Dendritic cell treated with granulocyte-macrophage colony-stimulating factor and Interleukin-4, amounts not matched to agents 40 ng/mL and 50 ng/mL, for 4 days (primary cell): ENCODE results near the gene MCTP1.

Experiments
- H3K27ac Mint-ChIP-seq: one replicate; pipeline ENCODE4 v1.8.0; 2022; ENCODE audit warnings: mild to moderate bottlenecking, mixed read lengths
- H3K27me3 Mint-ChIP-seq: one replicate; pipeline ENCODE4 v1.8.0; 2022; ENCODE audit warnings: mild to moderate bottlenecking, mixed read lengths
- H3K36me3 Mint-ChIP-seq: one replicate; pipeline ENCODE4 v1.8.0; 2022; ENCODE audit warnings: low read depth, mixed read lengths
- H3K4me1 Mint-ChIP-seq: one replicate; pipeline ENCODE4 v1.8.0; 2022; ENCODE audit warnings: low read depth, mixed read lengths
- H3K4me3 Mint-ChIP-seq: one replicate; pipeline ENCODE4 v1.8.0; 2022; ENCODE audit warnings: mild to moderate bottlenecking, moderate library complexity, mixed read lengths
- H3K9me3 Mint-ChIP-seq: one replicate; pipeline ENCODE4 v1.8.0; 2022; ENCODE audit warnings: mixed read lengths
- intact Hi-C: fragments of 100-400 bp; cut with micrococcal nuclease; formaldehyde crosslinking; loops from one replicate; pipeline ENCODE4 v1.15.0; 2022

Gene MCTP1

DNA sequence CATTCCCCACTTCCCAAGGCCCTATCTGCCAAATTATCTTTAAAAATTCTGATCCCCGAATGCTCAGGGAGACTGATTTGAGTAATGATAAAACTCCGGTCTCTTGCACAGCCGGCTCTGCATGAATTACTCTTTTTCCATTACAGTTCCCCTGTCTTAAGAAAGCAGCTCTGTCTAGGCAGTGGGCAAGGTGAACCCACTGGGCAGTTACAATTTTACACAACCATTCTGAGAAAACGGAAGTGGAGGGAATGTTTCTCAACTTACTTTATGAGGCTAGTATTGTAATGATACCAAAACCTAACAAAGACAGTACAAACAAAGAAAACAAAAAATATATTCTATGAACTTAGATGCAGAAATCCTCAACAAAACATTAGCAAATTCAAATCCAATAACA lies 100.0 kb downstream of the MCTP1 start:
- Mint-ChIP-seq H3K9me3 (no peaks in the 10 kb centered on the region), H3K27ac (no peak overlapping the region), H3K36me3 (no peaks in the 10 kb centered on the region), H3K4me3 (peak overlapping the region; percentile 27), H3K4me1 (peaks cover 8% of the 10 kb centered on the region), H3K27me3 (no peaks in the 10 kb centered on the region)
- intact Hi-C loops, result no loop called here

- peaks cover 8% of the 10 kb centered on the region for H3K4me1 Mint-ChIP-seq
- intact Hi-C loops, result no loop called here
Measured at GRCh38 chr5:95181644-95182043, 103.2 kb downstream of the MCTP1 start.

GRCh38 chr5:95178046-95178651 lies 106.7 kb downstream of the MCTP1 start:
- H3K9me3 Mint-ChIP-seq, result no peaks in the 10 kb centered on the region
- intact Hi-C loops, result no loop called here
- H3K27me3 Mint-ChIP-seq, result no peaks in the 10 kb centered on the region
- H3K4me3 Mint-ChIP-seq, result no peak overlapping the region
- H3K4me1 Mint-ChIP-seq, result no peaks in the 10 kb centered on the region
- no peaks in the 10 kb centered on the region for H3K36me3 Mint-ChIP-seq
- H3K27ac Mint-ChIP-seq, result no peak overlapping the region

More at GRCh38 chr5:95181644-95182043, 103.2 kb downstream of the MCTP1 start:
- no peaks in the 10 kb centered on the region for H3K27me3 Mint-ChIP-seq
- H3K27ac Mint-ChIP-seq, result no peak overlapping the region
- H3K9me3 Mint-ChIP-seq, result no peaks in the 10 kb centered on the region
- no peaks in the 10 kb centered on the region for H3K36me3 Mint-ChIP-seq
- H3K4me3 Mint-ChIP-seq, result no peak overlapping the region

DNA sequence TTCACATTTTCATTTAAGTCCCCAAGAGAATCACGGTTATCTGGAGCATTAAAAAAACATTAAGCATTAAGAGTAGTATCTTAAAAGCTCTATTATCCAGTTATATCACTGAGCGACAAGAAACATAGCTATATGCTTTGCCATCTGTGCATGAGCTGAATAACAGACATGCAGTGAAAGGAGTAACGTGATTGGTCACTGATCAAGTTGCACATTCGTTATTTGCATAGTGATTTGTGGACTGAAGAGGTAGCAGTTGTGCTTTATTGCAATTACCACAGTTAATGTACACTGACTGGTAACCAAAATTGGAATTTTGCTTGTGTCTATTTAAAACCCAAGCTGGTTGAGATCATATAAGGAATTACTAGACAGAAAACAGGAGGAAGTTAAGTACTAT lies 107.4 kb downstream of the MCTP1 start:
- H3K36me3 Mint-ChIP-seq, result no peaks in the 10 kb centered on the region
- H3K27ac Mint-ChIP-seq, result no peak overlapping the region
- H3K4me1 Mint-ChIP-seq, result no peaks in the 10 kb centered on the region
- intact Hi-C loops, result no loop called here
- H3K9me3 Mint-ChIP-seq, result no peaks in the 10 kb centered on the region
- no peaks in the 10 kb centered on the region for H3K27me3 Mint-ChIP-seq
- no peak overlapping the region for H3K4me3 Mint-ChIP-seq

DNA sequence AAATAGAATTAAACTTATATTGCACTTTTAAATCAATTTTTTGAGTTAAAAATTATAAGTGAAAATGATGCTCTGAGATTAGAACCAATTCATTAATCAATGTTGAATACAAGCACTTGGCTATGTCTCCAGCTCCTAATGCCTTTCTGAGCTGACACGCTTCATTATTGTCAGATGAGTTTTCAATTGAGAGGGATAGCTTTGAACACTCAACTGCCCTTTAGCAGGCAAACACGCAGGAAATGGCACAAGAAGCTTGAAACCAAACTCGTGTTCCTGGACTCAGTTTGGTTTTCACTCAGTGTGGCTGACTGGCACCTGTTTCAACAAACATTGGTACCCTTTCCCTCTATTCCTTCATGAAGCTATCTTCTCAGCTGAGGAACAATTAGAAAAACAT lies 109.8 kb downstream of the MCTP1 start:
- Mint-ChIP-seq H3K36me3 (no peaks in the 10 kb centered on the region), H3K27ac (no peak overlapping the region), H3K27me3 (no peaks in the 10 kb centered on the region), H3K9me3 (peaks cover 18% of the 10 kb centered on the region), H3K4me1 (no peaks in the 10 kb centered on the region), H3K4me3 (no peak overlapping the region)
- intact Hi-C loops, result no loop called here

DNA sequence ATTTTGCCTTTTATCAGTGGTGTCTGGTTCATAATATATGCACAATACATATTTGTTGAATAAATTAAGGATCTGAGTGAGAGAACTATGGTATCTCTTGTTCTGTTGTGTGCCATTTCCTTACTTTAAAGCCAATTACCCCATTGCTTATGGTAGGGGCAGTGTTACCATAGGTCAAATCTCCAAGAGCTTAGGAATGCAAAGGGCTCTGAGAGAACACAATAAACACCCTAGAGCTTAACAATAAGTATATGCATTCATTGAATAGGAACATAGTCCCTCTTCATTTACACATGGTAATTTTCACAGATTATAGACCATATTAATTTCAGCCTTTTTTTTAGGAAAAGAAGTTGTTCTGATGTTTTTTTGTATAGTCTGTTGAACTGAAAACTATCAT lies 112.2 kb downstream of the MCTP1 start:
- Mint-ChIP-seq H3K27me3 (no peaks in the 10 kb centered on the region), H3K27ac (no peak overlapping the region), H3K9me3 (peaks cover 28% of the 10 kb centered on the region), H3K4me1 (no peaks in the 10 kb centered on the region), H3K36me3 (no peaks in the 10 kb centered on the region), H3K4me3 (no peak overlapping the region)
- intact Hi-C loops, result no loop called here

DNA sequence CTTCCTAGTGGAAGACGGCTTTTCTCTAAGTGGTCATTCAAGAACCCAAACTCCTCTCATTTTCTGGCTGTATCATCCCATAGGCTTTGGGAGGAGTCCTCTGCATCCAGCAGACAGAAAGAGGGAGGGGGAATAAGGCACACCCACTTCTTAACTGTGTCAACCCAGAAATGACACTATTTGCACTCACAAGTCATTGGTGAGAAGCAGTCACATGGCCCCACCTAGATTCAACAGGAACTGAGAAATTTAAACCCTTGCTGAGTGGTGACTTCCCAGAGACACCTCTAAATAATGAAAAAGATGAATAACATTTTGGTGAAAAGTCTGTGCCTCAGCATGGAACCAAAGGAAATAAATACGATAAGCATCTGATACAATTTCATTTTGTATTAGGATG lies 120.0 kb downstream of the MCTP1 start:
- Mint-ChIP-seq H3K36me3 (no peaks in the 10 kb centered on the region), H3K4me3 (no peak overlapping the region), H3K9me3 (peaks cover 15% of the 10 kb centered on the region), H3K27ac (no peak overlapping the region), H3K27me3 (no peaks in the 10 kb centered on the region), H3K4me1 (peaks cover 6% of the 10 kb centered on the region)
- intact Hi-C loops, result no loop called here

- Mint-ChIP-seq H3K4me1 (peaks cover 6% of the 10 kb centered on the region), H3K27me3 (no peaks in the 10 kb centered on the region), H3K36me3 (no peaks in the 10 kb centered on the region), H3K27ac (no peak overlapping the region), H3K4me3 (no peak overlapping the region), H3K9me3 (peaks cover 8% of the 10 kb centered on the region)
- intact Hi-C loops, result no loop called here
Measured at GRCh38 chr5:95163079-95163478, 121.8 kb downstream of the MCTP1 start.

DNA sequence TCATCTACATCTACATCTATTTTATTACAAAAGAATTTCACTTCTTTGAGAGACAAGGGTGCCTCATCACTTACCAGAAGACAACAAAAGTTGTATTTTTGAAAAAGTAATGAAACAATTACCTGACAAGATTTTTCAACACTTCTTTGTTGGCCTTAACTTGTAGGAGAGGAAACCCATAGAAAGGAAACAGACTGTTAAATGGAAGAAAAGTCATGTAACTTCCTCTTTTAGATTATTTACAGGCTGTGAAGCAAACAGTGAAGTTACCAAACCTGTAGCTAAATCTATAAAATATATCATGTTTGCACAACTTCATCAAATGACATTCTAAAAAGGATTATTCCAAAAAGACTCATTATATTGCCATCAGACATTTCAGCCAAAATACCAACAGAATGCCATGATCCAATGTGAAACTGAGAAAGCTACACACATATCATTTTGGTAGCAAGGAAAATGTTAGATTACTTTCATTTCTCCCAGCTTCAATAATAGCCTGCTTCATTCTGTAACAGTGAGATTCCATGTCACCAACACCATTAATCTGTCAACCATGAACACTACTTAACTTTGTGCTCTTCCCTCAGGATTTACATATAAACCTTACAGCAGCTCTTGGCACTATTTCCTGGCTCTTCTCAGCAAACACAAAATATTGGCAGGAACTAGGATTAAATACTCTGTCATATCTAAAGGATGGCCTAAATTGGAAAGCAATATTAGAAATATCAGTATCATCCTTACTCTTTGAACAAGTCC lies 122.5 kb downstream of the MCTP1 start:
- H3K27me3 Mint-ChIP-seq, result no peaks in the 10 kb centered on the region
- H3K4me1 Mint-ChIP-seq, result peaks cover 6% of the 10 kb centered on the region
- peaks cover 8% of the 10 kb centered on the region for H3K9me3 Mint-ChIP-seq
- no peak overlapping the region for H3K27ac Mint-ChIP-seq
- no peak overlapping the region for H3K4me3 Mint-ChIP-seq
- H3K36me3 Mint-ChIP-seq, result no peaks in the 10 kb centered on the region
- intact Hi-C loops, result no loop called here

DNA sequence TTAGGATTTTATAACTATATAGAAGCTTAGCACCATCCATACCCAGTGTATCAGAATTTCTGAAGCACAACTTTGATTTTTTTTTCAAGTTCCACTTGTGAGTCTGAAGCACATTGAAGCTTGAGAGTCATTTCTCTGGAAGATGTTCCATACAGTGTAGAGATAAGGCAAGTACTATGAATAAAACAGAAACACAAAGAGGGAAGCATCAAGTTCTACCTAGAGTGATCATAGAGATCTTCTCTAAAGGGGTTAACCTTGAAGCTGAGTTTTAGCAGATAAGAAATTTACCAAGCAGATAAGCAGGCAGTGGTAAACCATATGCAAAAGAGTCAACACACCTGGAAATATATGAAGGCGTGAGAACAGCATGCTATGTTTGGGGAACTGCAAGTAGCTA lies 125.3 kb downstream of the MCTP1 start:
- Mint-ChIP-seq H3K4me3 (no peak overlapping the region), H3K9me3 (no peaks in the 10 kb centered on the region), H3K36me3 (no peaks in the 10 kb centered on the region)

GRCh38 chr5:95155888-95156287 lies 129.0 kb downstream of the MCTP1 start:
- no peaks in the 10 kb centered on the region for H3K27me3 Mint-ChIP-seq
- no peak overlapping the region for H3K4me3 Mint-ChIP-seq
- no peaks in the 10 kb centered on the region for H3K9me3 Mint-ChIP-seq
- H3K27ac Mint-ChIP-seq, result no peak overlapping the region
- H3K4me1 Mint-ChIP-seq, result peaks cover 8% of the 10 kb centered on the region
- intact Hi-C loops, result no loop called here
- no peaks in the 10 kb centered on the region for H3K36me3 Mint-ChIP-seq

More for the DNA sequence above, 125.3 kb downstream of the MCTP1 start:
- Mint-ChIP-seq H3K27me3 (no peaks in the 10 kb centered on the region), H3K4me1 (peaks cover 6% of the 10 kb centered on the region), H3K27ac (no peak overlapping the region)
- intact Hi-C loops, result no loop called here

GRCh38 chr5:95153511-95153910 lies 131.4 kb downstream of the MCTP1 start:
- no peaks in the 10 kb centered on the region for H3K36me3 Mint-ChIP-seq
- H3K27me3 Mint-ChIP-seq, result no peaks in the 10 kb centered on the region
- H3K9me3 Mint-ChIP-seq, result peaks cover 1% of the 10 kb centered on the region
- H3K27ac Mint-ChIP-seq, result no peak overlapping the region
- peaks cover 8% of the 10 kb centered on the region for H3K4me1 Mint-ChIP-seq
- H3K4me3 Mint-ChIP-seq, result no peak overlapping the region
- intact Hi-C loops, result no loop called here

GRCh38 chr5:95152535-95152934 lies 132.4 kb downstream of the MCTP1 start:
- Mint-ChIP-seq H3K4me1 (peaks cover 8% of the 10 kb centered on the region), H3K4me3 (no peak overlapping the region), H3K36me3 (no peaks in the 10 kb centered on the region), H3K27ac (no peak overlapping the region), H3K27me3 (no peaks in the 10 kb centered on the region), H3K9me3 (peaks cover 11% of the 10 kb centered on the region)
- intact Hi-C loops, result no loop called here

DNA sequence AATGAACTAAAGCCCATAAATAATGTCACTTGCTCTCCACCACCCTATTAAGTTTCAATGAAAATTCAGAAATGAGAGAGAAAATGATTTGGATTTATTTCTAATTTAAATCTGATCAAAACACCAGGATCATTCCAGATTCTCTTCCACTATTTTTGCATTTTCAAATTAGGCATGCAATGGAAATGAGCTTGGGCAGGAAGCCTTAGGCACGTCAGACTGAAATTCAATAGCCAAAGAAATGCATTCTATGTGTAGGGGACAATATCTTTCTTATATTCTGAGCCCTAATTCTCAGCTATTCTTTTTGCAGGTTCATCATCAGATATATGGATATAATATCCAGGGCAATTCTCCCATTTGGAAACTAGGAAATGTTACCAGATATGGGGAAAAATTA lies 132.8 kb downstream of the MCTP1 start:
- Mint-ChIP-seq H3K4me1 (peaks cover 8% of the 10 kb centered on the region), H3K9me3 (peaks cover 15% of the 10 kb centered on the region), H3K27ac (no peak overlapping the region), H3K36me3 (no peaks in the 10 kb centered on the region), H3K4me3 (no peak overlapping the region), H3K27me3 (no peaks in the 10 kb centered on the region)
- intact Hi-C loops, result no loop called here

- intact Hi-C loops, result no loop called here
- H3K27me3 Mint-ChIP-seq, result no peaks in the 10 kb centered on the region
- H3K36me3 Mint-ChIP-seq, result no peaks in the 10 kb centered on the region
- peaks cover 8% of the 10 kb centered on the region for H3K4me1 Mint-ChIP-seq
- no peak overlapping the region for H3K27ac Mint-ChIP-seq
- H3K4me3 Mint-ChIP-seq, result no peak overlapping the region
- peaks cover 19% of the 10 kb centered on the region for H3K9me3 Mint-ChIP-seq
Measured at GRCh38 chr5:95151694-95152093, 133.2 kb downstream of the MCTP1 start.
